BE2C (cell line): ENCODE data around the gene HOXA2.

Source experiments
- DNase-seq: peaks from one replicate; pipeline ENCODE4 v3.0.0-alpha.2; 2020
- H3K27me3 ChIP-seq: fragments of 250-450 bp; sonication (Bioruptor Pico); 2 replicates; pipeline ENCODE4 v1.5.1; 2020; ENCODE audit warnings: mild to moderate bottlenecking
- H3K36me3 ChIP-seq: fragments of 250-450 bp; sonication (Bioruptor Pico); 2 replicates; pipeline ENCODE4 v1.5.1; 2020; ENCODE audit warnings: mild to moderate bottlenecking
- H3K4me1 ChIP-seq: fragments of 250-450 bp; sonication (Bioruptor Pico); 2 replicates; pipeline ENCODE4 v1.5.1; 2020
- H3K4me3 ChIP-seq: 2 replicates; pipeline ENCODE4 v1.5.1; 2011; ENCODE audit warnings: low read depth, low read length
- H3K9me3 ChIP-seq: fragments of 250-450 bp; sonication (Bioruptor Pico); 2 replicates; pipeline ENCODE4 v1.5.1; 2020
- TF ChIP-seq, protein P1 (sequence below): IDR thresholded peaks from 2 replicates; pipeline ENCODE4 v1.5.1; 2012; ENCODE audit warnings: mild to moderate bottlenecking, low read depth, low read length

The HOXA2 gene

DNA sequence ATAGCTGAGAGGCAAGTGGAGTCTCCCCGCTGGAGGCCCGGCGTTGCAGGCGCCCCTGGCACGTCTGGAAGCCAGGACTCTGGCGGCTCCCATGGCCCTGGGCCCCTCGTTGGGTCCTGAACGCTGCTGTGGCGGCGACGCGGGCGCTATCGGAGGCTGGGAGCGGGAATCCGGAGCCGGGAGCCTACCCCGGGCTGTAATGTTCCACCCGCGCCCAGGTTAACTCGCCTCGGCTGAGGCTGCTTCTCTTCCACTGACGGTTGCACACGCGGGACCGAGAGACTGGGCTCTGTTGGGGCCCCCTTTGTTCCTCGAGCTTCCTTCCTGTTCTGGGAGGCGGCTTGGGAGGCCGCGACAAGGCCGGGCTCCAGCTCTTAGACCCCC lies 42.3 kb upstream of the HOXA2 start:
- no peak overlapping the region for H3K4me3 ChIP-seq
- peak; percentile 10 for DNase-seq
- peaks cover 100% of the 10 kb centered on the region for H3K27me3 ChIP-seq
- no peaks in the 10 kb centered on the region for H3K4me1 ChIP-seq
- H3K36me3 ChIP-seq, result no peaks in the 10 kb centered on the region
- TF ChIP-seq, protein P1, sequence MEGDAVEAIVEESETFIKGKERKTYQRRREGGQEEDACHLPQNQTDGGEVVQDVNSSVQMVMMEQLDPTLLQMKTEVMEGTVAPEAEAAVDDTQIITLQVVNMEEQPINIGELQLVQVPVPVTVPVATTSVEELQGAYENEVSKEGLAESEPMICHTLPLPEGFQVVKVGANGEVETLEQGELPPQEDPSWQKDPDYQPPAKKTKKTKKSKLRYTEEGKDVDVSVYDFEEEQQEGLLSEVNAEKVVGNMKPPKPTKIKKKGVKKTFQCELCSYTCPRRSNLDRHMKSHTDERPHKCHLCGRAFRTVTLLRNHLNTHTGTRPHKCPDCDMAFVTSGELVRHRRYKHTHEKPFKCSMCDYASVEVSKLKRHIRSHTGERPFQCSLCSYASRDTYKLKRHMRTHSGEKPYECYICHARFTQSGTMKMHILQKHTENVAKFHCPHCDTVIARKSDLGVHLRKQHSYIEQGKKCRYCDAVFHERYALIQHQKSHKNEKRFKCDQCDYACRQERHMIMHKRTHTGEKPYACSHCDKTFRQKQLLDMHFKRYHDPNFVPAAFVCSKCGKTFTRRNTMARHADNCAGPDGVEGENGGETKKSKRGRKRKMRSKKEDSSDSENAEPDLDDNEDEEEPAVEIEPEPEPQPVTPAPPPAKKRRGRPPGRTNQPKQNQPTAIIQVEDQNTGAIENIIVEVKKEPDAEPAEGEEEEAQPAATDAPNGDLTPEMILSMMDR, result no peak
- H3K9me3 ChIP-seq, result no peaks in the 10 kb centered on the region

- Histone ChIP-seq H3K36me3 (no peaks in the 10 kb centered on the region), H3K9me3 (no peaks in the 10 kb centered on the region), H3K4me3 (no peak overlapping the region), H3K27me3 (peaks cover 100% of the 10 kb centered on the region), H3K4me1 (no peaks in the 10 kb centered on the region)
- no peak for DNase-seq
- TF ChIP-seq, protein P1, result no peak
Measured at GRCh38 chr7:27143950-27144780, 41.7 kb upstream of the HOXA2 start.

- H3K4me1 ChIP-seq, result no peaks in the 10 kb centered on the region
- peaks cover 100% of the 10 kb centered on the region for H3K27me3 ChIP-seq
- DNase-seq, result peak; percentile 36
- H3K4me3 ChIP-seq, result no peak within 1 kb of the TSS
- H3K9me3 ChIP-seq, result no peaks in the 10 kb centered on the region
- no peaks in the 10 kb centered on the region for H3K36me3 ChIP-seq
- TF ChIP-seq, protein P1, result peak; percentile 49
Measured at GRCh38 chr7:27143023-27143949, 40.8 kb upstream of the HOXA2 start, which contains the start of gene HOXA5. HOXA5 (minus strand) TSS chr7:27143681; CDS start chr7:27143607, 74 bp downstream.

DNA sequence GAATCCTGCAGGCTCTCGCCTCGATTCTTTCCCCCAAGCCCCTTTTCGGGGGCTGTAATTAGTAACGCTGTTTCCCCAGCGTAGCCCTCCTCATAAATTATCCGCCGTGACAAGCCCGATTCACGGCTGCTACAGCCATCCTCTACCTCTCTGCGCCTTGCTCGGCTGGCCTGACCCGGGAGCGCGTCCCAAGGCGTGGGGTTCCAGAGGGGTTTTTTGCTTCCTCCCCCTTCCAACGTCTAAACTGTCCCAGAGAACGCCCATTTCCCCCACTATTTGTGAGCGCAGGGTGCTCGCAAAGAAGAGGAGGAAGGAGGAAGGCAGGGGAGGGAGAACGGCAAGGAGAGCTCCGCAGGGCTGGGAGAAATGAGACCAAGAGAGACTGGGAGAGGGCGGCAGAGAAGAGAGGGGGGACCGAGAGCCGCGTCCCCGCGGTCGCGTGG lies 40.1 kb upstream of the HOXA2 start:
- Histone ChIP-seq H3K27me3 (peaks cover 100% of the 10 kb centered on the region), H3K4me3 (no peak overlapping the region), H3K4me1 (no peaks in the 10 kb centered on the region), H3K36me3 (no peaks in the 10 kb centered on the region), H3K9me3 (no peaks in the 10 kb centered on the region)
- no peak for DNase-seq
- TF ChIP-seq, protein P1, result no peak

DNA sequence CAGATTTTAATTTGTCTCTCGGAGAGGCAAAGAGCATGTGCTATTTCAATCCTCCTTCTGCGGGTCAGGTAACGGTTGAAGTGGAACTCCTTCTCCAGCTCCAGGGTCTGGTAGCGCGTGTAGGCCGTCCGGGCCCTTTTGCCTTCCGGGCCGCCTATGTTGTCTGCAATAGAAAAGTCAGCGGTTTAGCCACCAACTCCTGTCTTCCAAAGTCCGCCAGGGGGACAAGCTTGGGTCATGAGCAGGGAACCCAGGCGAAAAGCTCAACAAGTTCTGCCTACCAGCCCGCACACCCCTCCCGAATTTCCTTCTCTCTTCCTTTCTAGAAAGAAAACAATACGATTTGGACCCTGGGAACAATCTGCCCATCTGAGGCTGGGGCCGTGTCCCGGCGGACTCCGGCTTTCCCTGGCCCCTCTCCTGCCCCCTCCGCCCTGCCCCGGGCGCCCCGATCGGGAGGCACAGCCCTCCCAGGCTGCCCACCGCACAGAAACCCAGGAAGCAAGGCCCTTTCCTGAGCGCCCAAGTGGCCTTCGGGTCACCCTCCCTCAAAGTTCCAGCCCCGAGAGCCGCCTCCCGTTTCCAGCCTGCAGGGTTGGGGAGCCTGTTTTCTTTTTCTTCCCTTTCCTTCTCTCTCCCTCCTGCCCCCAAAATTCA lies 39.6 kb upstream of the HOXA2 start:
- DNase-seq, result no peak
- H3K4me3 ChIP-seq, result no peak overlapping the region
- no peaks in the 10 kb centered on the region for H3K36me3 ChIP-seq
- H3K9me3 ChIP-seq, result no peaks in the 10 kb centered on the region
- no peaks in the 10 kb centered on the region for H3K4me1 ChIP-seq
- TF ChIP-seq, protein P1, result no peak
- H3K27me3 ChIP-seq, result peaks cover 100% of the 10 kb centered on the region
